DOHH2 (cell line): ENCODE measurements around the gene KCNIP4.
A peak's percentile ranks its signal among the peaks of the same experiment; 100 is the strongest.

Experiments used
- H3F3A ChIP-seq: fragments of 200-600 bp; sonication (generic), shearing (Covaris generic); 2 replicates; pipeline ENCODE4 v1.6.0; 2016; ENCODE audit warnings: antibody characterized with exemption, mild to moderate bottlenecking; ENCODE audit not compliant: control insufficient read depth, insufficient read depth
- H3K27ac ChIP-seq: fragments of 200-600 bp; sonication (generic); 2 replicates; pipeline ENCODE4 v1.5.1; 2014; ENCODE audit warnings: low read depth, mild to moderate bottlenecking, low read length, moderate library complexity
- H3K27me3 ChIP-seq: fragments of 200-600 bp; sonication (generic); 2 replicates; pipeline ENCODE4 v1.6.1; 2014; ENCODE audit warnings: mild to moderate bottlenecking, low read length, mixed read lengths; ENCODE audit not compliant: control insufficient read depth
- H3K36me3 ChIP-seq: fragments of 200-600 bp; sonication (generic); 2 replicates; pipeline ENCODE4 v1.6.1; 2014; ENCODE audit warnings: mild to moderate bottlenecking, low read length, moderate library complexity, mixed read lengths; ENCODE audit not compliant: control insufficient read depth
- H3K4me1 ChIP-seq: fragments of 200-600 bp; sonication (generic); 2 replicates; pipeline ENCODE4 v1.6.1; 2014; ENCODE audit warnings: mild to moderate bottlenecking, low read length, mixed read lengths; ENCODE audit not compliant: control insufficient read depth
- H3K4me2 ChIP-seq: fragments of 200-600 bp; sonication (generic); 2 replicates; pipeline ENCODE4 v1.6.0; 2014; ENCODE audit warnings: mild to moderate bottlenecking, low read length, moderate library complexity
- H3K4me3 ChIP-seq: fragments of 200-600 bp; sonication (generic); 2 replicates; pipeline ENCODE4 v1.5.1; 2014; ENCODE audit warnings: mild to moderate bottlenecking, low read length, mixed read lengths
- H3K79me2 ChIP-seq: fragments of 200-600 bp; sonication (generic); 2 replicates; pipeline ENCODE4 v1.6.1; 2014; ENCODE audit warnings: mild to moderate bottlenecking, low read length, mixed read lengths; ENCODE audit not compliant: control insufficient read depth
- H3K9me2 ChIP-seq: fragments of 200-600 bp; sonication (generic); replicated peaks from 2 replicates; pipeline ENCODE4 v1.6.1; 2014; ENCODE audit warnings: mild to moderate bottlenecking, low read length, mixed read lengths; ENCODE audit not compliant: control insufficient read depth
- H3K9me3 ChIP-seq: fragments of 200-600 bp; sonication (generic); 2 replicates; pipeline ENCODE4 v1.6.1; 2014; ENCODE audit warnings: antibody characterized with exemption, low read length, mixed read lengths; ENCODE audit not compliant: control insufficient read depth, insufficient read depth
- H4K20me1 ChIP-seq: fragments of 200-600 bp; sonication (generic); 2 replicates; pipeline ENCODE4 v1.6.0; 2014; ENCODE audit warnings: low read depth, mild to moderate bottlenecking, antibody characterized with exemption, low read length, moderate library complexity; ENCODE audit not compliant: control insufficient read depth, insufficient read depth
- EZH2phosphoT487 ChIP-seq: fragments of 200-600 bp; sonication (generic); IDR thresholded peaks from 2 replicates; pipeline ENCODE4 v1.6.1; 2017; ENCODE audit warnings: borderline replicate concordance, mild to moderate bottlenecking, antibody characterized with exemption, low read length, moderate library complexity, mixed read lengths
- TF ChIP-seq, protein P1 (sequence below): fragments of 200-600 bp; sonication (generic); IDR thresholded peaks from one replicate; pipeline ENCODE4 v1.5.1; 2014; ENCODE audit warnings: antibody characterized with exemption, mild to moderate bottlenecking, low read depth, low read length; ENCODE audit not compliant: poor library complexity, severe bottlenecking

Gene KCNIP4

DNA sequence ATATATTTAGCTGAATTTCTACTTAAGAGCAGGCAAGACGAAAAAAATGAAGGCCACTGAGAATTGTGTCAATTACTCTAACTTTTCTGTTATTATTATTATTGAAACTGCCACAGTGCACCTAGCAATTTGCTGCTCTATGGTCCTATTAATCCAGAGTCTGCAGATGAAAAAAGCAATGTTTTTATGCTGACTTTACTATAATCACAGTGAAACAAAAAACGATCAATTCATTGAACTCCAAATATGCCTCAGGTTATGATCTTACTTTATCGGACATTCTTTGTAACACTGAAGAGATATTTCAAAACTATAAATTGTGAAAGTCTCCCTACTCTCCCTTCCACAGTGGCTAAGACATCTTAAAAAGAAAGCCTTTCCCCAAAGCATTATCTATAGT is 474.4 kb downstream of the KCNIP4 start:
- Histone ChIP-seq H3K9me2 (no peaks in the 10 kb centered on the region), H3K27ac (no peak overlapping the region), H3K36me3 (no peaks in the 10 kb centered on the region), H3F3A (no peaks in the 10 kb centered on the region), H3K4me2 (no peak overlapping the region), H3K79me2 (no peaks in the 10 kb centered on the region), H3K9me3 (no peaks in the 10 kb centered on the region), H4K20me1 (no peaks in the 10 kb centered on the region), H3K4me3 (no peak overlapping the region), H3K27me3 (no peaks in the 10 kb centered on the region), H3K4me1 (no peaks in the 10 kb centered on the region)
- TF ChIP-seq EZH2phosphoT487, result no peak
- TF ChIP-seq, protein P1, sequence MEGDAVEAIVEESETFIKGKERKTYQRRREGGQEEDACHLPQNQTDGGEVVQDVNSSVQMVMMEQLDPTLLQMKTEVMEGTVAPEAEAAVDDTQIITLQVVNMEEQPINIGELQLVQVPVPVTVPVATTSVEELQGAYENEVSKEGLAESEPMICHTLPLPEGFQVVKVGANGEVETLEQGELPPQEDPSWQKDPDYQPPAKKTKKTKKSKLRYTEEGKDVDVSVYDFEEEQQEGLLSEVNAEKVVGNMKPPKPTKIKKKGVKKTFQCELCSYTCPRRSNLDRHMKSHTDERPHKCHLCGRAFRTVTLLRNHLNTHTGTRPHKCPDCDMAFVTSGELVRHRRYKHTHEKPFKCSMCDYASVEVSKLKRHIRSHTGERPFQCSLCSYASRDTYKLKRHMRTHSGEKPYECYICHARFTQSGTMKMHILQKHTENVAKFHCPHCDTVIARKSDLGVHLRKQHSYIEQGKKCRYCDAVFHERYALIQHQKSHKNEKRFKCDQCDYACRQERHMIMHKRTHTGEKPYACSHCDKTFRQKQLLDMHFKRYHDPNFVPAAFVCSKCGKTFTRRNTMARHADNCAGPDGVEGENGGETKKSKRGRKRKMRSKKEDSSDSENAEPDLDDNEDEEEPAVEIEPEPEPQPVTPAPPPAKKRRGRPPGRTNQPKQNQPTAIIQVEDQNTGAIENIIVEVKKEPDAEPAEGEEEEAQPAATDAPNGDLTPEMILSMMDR, result no peak

DNA sequence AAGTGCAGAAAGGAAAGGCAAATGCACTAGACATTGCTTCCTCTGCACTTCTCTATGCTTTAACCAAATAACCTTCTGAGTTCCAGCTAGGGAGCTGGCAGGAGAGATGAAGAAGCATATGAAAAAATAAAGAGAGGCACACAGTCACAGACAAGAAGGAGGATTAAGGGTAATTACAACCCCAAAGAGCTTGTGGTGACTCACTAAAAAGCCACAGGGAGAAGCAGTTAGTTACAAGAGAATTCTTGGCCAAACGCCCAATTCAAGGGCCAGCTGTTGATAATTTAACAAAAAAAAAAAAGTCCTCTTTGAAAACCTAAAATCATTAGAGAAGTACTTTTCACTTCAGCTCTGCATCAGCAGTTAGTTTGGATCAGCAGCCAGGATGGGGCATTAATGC is 478.0 kb downstream of the KCNIP4 start:
- Histone ChIP-seq H3K36me3 (no peaks in the 10 kb centered on the region), H3K27me3 (no peaks in the 10 kb centered on the region), H3K4me1 (no peaks in the 10 kb centered on the region), H3K9me3 (no peaks in the 10 kb centered on the region), H3K4me3 (no peak overlapping the region), H3K79me2 (no peaks in the 10 kb centered on the region), H3K9me2 (no peaks in the 10 kb centered on the region), H3K4me2 (no peak overlapping the region), H4K20me1 (no peaks in the 10 kb centered on the region), H3F3A (no peaks in the 10 kb centered on the region), H3K27ac (no peak overlapping the region)
- no peak for TF ChIP-seq EZH2phosphoT487
- TF ChIP-seq, protein P1, result no peak

DNA sequence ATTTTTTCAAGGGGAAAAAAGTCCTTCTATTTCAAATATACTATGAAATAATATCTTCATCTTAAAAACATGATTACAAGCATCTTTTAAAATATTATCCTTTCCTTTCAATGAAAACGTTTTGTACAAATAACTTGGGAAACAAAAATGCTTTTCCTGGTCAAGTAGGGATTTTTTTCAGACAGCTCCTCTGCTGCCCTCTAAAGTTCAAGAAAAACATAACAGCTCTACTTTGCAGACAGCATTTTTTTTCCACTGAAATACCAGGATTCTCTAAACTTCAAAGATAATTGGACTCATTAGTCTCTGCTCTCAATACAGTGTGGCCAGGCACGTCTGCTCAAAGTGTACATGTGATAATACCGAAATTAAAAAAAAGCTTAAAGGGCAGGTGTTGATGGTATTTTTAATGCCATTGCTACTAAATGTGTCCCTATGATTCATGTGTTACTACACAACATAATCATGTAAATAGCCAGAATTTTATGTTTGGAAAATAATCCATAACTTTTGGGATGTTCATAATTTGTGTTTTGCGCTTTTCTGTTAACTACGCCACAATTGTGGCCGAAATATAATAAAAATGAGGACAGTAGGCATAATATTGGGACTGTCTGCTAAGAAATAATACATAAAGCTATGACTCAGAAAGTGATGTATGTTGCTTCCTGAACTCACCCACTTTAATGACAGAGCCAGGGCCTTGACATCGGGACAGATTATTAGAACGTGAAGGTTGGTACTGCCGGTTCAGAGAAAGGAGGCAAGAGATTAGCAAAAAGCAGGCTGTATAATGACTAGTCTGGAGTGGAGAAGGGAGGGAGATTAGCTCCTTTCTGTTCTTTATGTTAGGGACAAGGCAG is 478.9 kb downstream of the KCNIP4 start:
- Histone ChIP-seq H3K9me3 (no peaks in the 10 kb centered on the region; the same call in 1 of the 2 replicates), H3K4me3 (no peak overlapping the region), H3K9me2 (no peaks in the 10 kb centered on the region), H3K4me2 (no peak overlapping the region), H3K79me2 (no peaks in the 10 kb centered on the region), H3K27me3 (no peaks in the 10 kb centered on the region), H3K27ac (no peak overlapping the region), H4K20me1 (no peaks in the 10 kb centered on the region), H3F3A (no peaks in the 10 kb centered on the region), H3K4me1 (no peaks in the 10 kb centered on the region), H3K36me3 (no peaks in the 10 kb centered on the region)
- TF ChIP-seq, protein P1, result peak; percentile 53
- TF ChIP-seq EZH2phosphoT487, result no peak
